K562 (cell line): ENCODE data around the gene FAM20B. TPM values are rescaled to one million over a fixed set of nuclear protein-coding genes. Genes with fewer than 3 reads are reported as not detected.

Source experiments
- ADNP ChIP-seq: fragments of 200-800 bp; sonication (Bioruptor generic); IDR thresholded peaks from 2 replicates; pipeline ENCODE4 v1.6.1; 2016; ENCODE audit warnings: missing genetic modification characterization, missing compliant biosample characterization
- BCL6 ChIP-seq: fragments of 250-450 bp; sonication (Bioruptor Pico); IDR thresholded peaks from 2 replicates; pipeline ENCODE4 v1.4.0; 2020
- E4F1 ChIP-seq: fragments of 250-450 bp; sonication (Bioruptor Pico); IDR thresholded peaks from 2 replicates; pipeline ENCODE4 v1.5.0; 2021; ENCODE audit warnings: mild to moderate bottlenecking, borderline replicate concordance
- FOXA3 ChIP-seq, 2 experiments: fragments of 450-650 bp in 1 of 2; sonication (generic) in 1 of 2; formaldehyde crosslinking; IDR thresholded peaks in 1 of 2; conservative IDR thresholded peaks in 1 of 2; 2 replicates each; pipeline versions ENCODE4 v1.4.0 to v1.8.0; 2020 to 2022; ENCODE audit warnings: mild to moderate bottlenecking in 2 of 2, missing genetic modification reagents in 1 of 2
- PATZ1 ChIP-seq: fragments of 250-450 bp; sonication (Bioruptor Pico); IDR thresholded peaks from 2 replicates; pipeline ENCODE4 v1.5.0; 2020; ENCODE audit warnings: mild to moderate bottlenecking, borderline replicate concordance
- REST ChIP-seq, 2 experiments: fragments of 450-650 bp; formaldehyde crosslinking in 1 of 2; IDR thresholded peaks; 2 replicates each; pipeline versions ENCODE4 v1.4.0 to v1.6.1; 2014 to 2020; ENCODE audit warnings: mild to moderate bottlenecking in 2 of 2, borderline replicate concordance in 1 of 2, low read depth in 1 of 2
- RHOXF2B ChIP-seq: fragments of 250-450 bp; sonication (Bioruptor Pico); conservative IDR thresholded peaks from 2 replicates; pipeline ENCODE4 v1.5.1; 2021
- SREBF2 ChIP-seq: sonication (generic); formaldehyde crosslinking; IDR thresholded peaks from 2 replicates; pipeline ENCODE4 v1.4.0; 2020; ENCODE audit warnings: mild to moderate bottlenecking, missing genetic modification reagents
- TFE3 ChIP-seq: fragments of 450-650 bp; formaldehyde crosslinking; IDR thresholded peaks from 2 replicates; pipeline ENCODE4 v1.4.0; 2020; ENCODE audit warnings: mild to moderate bottlenecking, mixed read lengths
- USF2 ChIP-seq: sonication (generic); formaldehyde crosslinking; IDR thresholded peaks from 2 replicates; pipeline ENCODE4 v1.5.0; 2020; ENCODE audit warnings: missing genetic modification reagents
- ZNF347 ChIP-seq: fragments of 450-650 bp; formaldehyde crosslinking; IDR thresholded peaks from 2 replicates; pipeline ENCODE4 v1.4.0; 2020; ENCODE audit warnings: low read depth, mild to moderate bottlenecking, moderate library complexity
- polyA plus RNA-seq, 8 experiments: library from polyadenylated mRNA; depleted of rRNA in 4 of 8; stranded (reverse) in 5 of 8; unstranded in 3 of 8; fragments of >200 nt; fragmentation: Nextera tagmentation in 2 of 8; fragmentation: Illumina TruSeq in 1 of 8; extraction: Ambion mirVana in 2 of 8; extraction: Trizol in 1 of 8; gene quantifications; 2 replicates each; pipeline versions ENCODE4 v1.2.1 to v1.2.3, GENCODE V29; 2011 to 2014; ENCODE audit warnings: inconsistent platforms in 1 of 8, missing spikeins in 1 of 8
- total RNA-seq, 7 experiments: library from RNA; depleted of rRNA in 6 of 7; stranded (reverse); fragments of >200 nt in 6 of 7; fragmentation: Illumina TruSeq in 2 of 7; extraction: Trizol in 2 of 7; gene quantifications; 2 replicates each; pipeline versions ENCODE4 v1.2.1 to v1.2.3, GENCODE V29; 2011 to 2021; ENCODE audit warnings: low replicate concordance in 1 of 7

The FAM20B gene
- total and polyA plus RNA-seq, 9 of the 15 experiments (the other 6 are each of a cell fraction or from before 2014, with no cell fraction given): 7.2 to 67.5 (median 42.9) TPM

- TF ChIP-seq REST (IDR thresholded peaks at IDR 0.05; ENCODE audit: borderline replicate concordance): peak; percentile 67; the same call in 1 of the 2 replicates
- no peak for TF ChIP-seq REST (CRISPR knock-in tag; IDR thresholded peaks at IDR 0.05; ENCODE audit: low read depth)
- no peak for TF ChIP-seq TFE3 (CRISPR knock-in tag)
- no peak for TF ChIP-seq FOXA3 (CRISPR knock-in tag; conservative IDR thresholded peaks at IDR 0.05 in 1 of 2, IDR thresholded peaks at IDR 0.05 in 1 of 2)
- no peak for TF ChIP-seq ZNF347 (CRISPR knock-in tag)
- no peak for TF ChIP-seq USF2 (CRISPR knock-in tag)
- no peak for TF ChIP-seq E4F1 (CRISPR knock-in tag)
- no peak for TF ChIP-seq SREBF2 (CRISPR knock-in tag)
- TF ChIP-seq BCL6: no peak
- 0 out of 2 replicates have a peak, but pooled peaks have one; percentile 35 for TF ChIP-seq ADNP
- TF ChIP-seq RHOXF2B: no peak
- no peak for TF ChIP-seq PATZ1 (CRISPR knock-in tag)
These were observed 53.5 kb downstream of the FAM20B start (continued) for GRCh38 chr1:179079113-179079761.
